HFF-Myc (cell line): ENCODE measurements around the gene PCGF6.

ENCODE experiments used
- DNase-seq: peaks from one replicate; pipeline ENCODE4 v3.0.0-alpha.2; 2011; ENCODE audit warnings: low read depth; ENCODE audit errors: extremely low read depth
- H3K4me3 ChIP-seq: replicated peaks from 2 replicates; pipeline ENCODE4 v1.5.1; 2011; ENCODE audit warnings: low read depth, mild to moderate bottlenecking, control low read depth, low read length
- TF ChIP-seq, protein P1 (sequence below): IDR thresholded peaks from 2 replicates; pipeline ENCODE4 v1.5.1; 2012; ENCODE audit warnings: mild to moderate bottlenecking, low read depth, low read length, control low read depth; ENCODE audit errors: missing control alignments

PCGF6 gene

DNA sequence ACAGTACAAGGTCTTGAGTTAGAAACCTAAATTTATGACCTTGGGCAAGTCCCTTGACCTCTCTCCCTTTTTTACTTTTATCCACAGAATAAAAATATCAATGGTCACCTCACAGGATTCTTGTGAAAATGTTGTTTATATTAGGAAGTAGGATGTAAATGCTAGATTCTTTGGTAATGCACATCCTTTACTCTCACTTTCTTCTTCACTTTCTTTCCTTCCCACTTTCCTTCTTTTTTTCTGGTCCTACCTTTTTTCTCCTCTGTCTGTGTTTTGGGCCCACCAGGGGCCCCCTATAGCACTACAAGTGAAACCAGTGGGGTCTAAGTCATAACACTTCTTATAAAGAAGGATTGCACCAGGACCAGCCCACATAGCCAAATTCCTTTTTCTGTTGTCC, 93.1 kb downstream of the PCGF6 start:
- no peak for DNase-seq
- no peak overlapping the region for H3K4me3 ChIP-seq
- TF ChIP-seq, protein P1, sequence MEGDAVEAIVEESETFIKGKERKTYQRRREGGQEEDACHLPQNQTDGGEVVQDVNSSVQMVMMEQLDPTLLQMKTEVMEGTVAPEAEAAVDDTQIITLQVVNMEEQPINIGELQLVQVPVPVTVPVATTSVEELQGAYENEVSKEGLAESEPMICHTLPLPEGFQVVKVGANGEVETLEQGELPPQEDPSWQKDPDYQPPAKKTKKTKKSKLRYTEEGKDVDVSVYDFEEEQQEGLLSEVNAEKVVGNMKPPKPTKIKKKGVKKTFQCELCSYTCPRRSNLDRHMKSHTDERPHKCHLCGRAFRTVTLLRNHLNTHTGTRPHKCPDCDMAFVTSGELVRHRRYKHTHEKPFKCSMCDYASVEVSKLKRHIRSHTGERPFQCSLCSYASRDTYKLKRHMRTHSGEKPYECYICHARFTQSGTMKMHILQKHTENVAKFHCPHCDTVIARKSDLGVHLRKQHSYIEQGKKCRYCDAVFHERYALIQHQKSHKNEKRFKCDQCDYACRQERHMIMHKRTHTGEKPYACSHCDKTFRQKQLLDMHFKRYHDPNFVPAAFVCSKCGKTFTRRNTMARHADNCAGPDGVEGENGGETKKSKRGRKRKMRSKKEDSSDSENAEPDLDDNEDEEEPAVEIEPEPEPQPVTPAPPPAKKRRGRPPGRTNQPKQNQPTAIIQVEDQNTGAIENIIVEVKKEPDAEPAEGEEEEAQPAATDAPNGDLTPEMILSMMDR, result no peak

DNA sequence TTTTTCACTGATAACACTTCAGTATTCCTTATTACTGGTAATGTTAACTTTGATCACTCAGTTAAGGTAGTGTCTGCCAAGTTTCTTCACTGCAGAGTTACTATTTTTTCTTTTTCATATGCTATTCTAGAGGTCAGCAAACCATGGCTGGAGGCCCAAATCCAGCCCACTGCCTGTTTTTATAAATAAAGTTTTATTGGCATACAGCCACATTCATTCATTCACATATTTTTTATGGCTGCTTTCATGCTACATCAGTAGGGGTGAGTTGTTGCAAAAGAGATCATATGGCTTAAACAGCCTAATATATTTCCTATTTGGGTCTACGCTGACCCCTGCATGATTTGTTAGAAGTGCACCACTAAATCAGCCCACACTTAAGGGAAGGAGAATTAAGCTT, 94.3 kb downstream of the PCGF6 start:
- DNase-seq, result no peak
- TF ChIP-seq, protein P1, result no peak
- H3K4me3 ChIP-seq, result no peak overlapping the region

DNA sequence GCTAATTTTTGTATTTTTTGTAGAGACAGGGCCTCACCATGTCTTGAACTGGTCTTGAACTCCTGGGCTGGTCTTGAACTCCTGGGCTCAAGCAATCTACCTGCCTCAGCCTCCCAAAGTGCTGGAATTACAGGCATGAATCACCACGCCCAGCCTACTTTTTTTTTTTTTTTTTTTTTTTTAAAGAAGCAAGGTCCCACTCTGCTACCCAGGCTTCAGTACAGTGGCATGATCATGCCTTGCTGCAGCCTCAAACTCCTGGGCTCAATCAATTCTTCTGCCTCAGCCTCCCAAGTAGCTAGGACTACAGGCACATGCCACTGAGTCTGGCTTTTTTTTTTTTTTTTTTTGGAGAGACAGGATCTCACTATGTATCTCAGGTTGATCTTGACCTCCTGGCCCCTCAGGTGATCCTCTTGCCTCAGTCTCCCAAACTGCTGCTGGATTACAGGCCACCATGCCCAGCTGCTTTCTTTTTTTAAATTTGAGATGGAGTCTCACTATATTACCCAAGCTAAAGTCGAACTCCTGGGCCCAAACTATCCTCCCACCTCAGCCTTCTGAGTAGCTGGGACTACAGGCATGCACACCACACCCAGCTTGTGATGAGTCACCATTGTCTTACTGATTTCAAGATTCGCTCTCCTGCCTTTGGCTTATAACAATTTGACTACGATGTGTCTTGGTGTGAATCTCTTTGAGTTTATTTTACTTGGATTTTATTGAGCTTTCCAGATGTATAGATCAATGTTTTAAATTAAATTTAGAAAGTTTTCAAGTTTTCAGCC, 96.2 kb downstream of the PCGF6 start:
- no peak for DNase-seq
- no peak overlapping the region for H3K4me3 ChIP-seq
- TF ChIP-seq, protein P1, result no peak

DNA sequence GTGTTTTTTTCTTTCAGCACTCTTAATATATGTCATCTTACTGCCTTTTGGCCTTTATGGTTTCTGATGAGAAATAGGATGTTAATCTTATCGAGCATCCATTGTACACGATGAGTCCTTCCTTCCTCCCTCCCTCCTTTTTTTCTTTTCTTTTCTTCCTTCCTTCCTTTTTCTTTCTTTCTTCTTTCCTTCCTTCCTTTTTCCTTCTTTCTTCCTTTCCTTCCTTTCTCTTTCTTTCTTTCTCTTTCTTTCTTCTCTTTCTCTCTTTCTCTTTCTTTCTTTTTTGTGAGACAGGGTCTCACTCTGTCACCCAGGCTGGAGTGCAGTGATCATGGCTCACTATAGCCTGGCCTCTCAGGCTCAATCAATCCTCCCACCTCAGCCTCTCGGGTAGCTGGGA, 96.8 kb downstream of the PCGF6 start:
- no peak for DNase-seq
- H3K4me3 ChIP-seq, result no peak overlapping the region
- TF ChIP-seq, protein P1, result no peak
